Endothelial cell of umbilical vein (primary cell): Measurements from ENCODE around the gene CCDC186. TPM values are rescaled to one million over a fixed set of nuclear protein-coding genes. Genes with fewer than 3 reads are reported as not detected.

Experiments used
- BruUV-seq: library from RNA; stranded (reverse); fragments of 400-500 nt; replicated peaks from 2 replicates; lab custom pipeline; 2021; lab: Mats Ljungman, UMichigan
- CTCF ChIA-PET: fragments of 300-600, 350-600 bp; sonication (Branson Sonifier 250); formaldehyde crosslinking; loops from one replicate; lab custom pipeline; 2021; ENCODE audit warnings: antibody characterized with exemption, inconsistent platforms; lab: Charles Lee
- POLR2A ChIA-PET: fragments of 300-600, 350-600 bp; sonication (Branson Sonifier 250); formaldehyde crosslinking; loops from one replicate; lab custom pipeline; 2021; ENCODE audit warnings: antibody characterized with exemption, inconsistent platforms; lab: Charles Lee
- DNase-seq: peaks from one replicate; pipeline ENCODE4 v3.0.0-alpha.2; 2011; ENCODE audit warnings: low read depth, low spot score
- FAIRE-seq: peaks from 2 replicates; lab custom pipeline; 2011; peaks lifted over from hg19 to GRCh38; lab: Jason Lieb, UNC
- H2AFZ ChIP-seq: 2 replicates; pipeline ENCODE4 v1.6.0; 2012; ENCODE audit warnings: low read depth, low read length, control low read depth, inconsistent platforms
- H3K27ac ChIP-seq: 2 replicates; pipeline ENCODE4 v1.5.1; 2011; ENCODE audit warnings: low read depth, mild to moderate bottlenecking, control low read depth, low read length, moderate library complexity; ENCODE audit not compliant: insufficient read depth
- H3K27me3 ChIP-seq, 2 experiments: 2 replicates each; pipeline versions ENCODE4 v1.6.0 to v1.6.1; 2011; ENCODE audit warnings: low read length in 2 of 2, mixed read lengths in 1 of 2; ENCODE audit not compliant: control insufficient read depth in 2 of 2, insufficient read depth in 2 of 2
- H3K36me3 ChIP-seq, 2 experiments: 2 replicates in 1 of 2; 3 replicates in 1 of 2; pipeline ENCODE4 v1.5.1; 2011; ENCODE audit warnings: low read length in 2 of 2, mild to moderate bottlenecking in 1 of 2, moderate library complexity in 1 of 2; ENCODE audit not compliant: control insufficient read depth in 2 of 2, insufficient read depth in 2 of 2; ENCODE audit errors: extremely low read depth in 1 of 2
- H3K4me1 ChIP-seq: 3 replicates; pipeline ENCODE4 v1.5.1; 2011; ENCODE audit warnings: mild to moderate bottlenecking, low read length; ENCODE audit not compliant: control insufficient read depth, insufficient read depth; ENCODE audit errors: extremely low read depth
- H3K4me2 ChIP-seq: 2 replicates; pipeline ENCODE4 v1.6.1; 2011; ENCODE audit warnings: low read length, control low read depth, mixed read lengths; ENCODE audit not compliant: insufficient read depth
- H3K4me3 ChIP-seq, 3 experiments: fragments of 200-600 bp in 1 of 3; sonication (generic), shearing (Covaris generic) in 1 of 3; replicated peaks in 1 of 3; 2 replicates each; pipeline ENCODE4 v1.5.1; 2011 to 2016; ENCODE audit warnings: control low read depth in 3 of 3, low read length in 3 of 3, mild to moderate bottlenecking in 2 of 3, inconsistent platforms in 1 of 3, low read depth in 1 of 3, moderate library complexity in 1 of 3; ENCODE audit not compliant: insufficient read depth in 1 of 3
- H3K79me2 ChIP-seq: 2 replicates; pipeline ENCODE4 v1.6.0; 2012; ENCODE audit warnings: low read length, inconsistent platforms; ENCODE audit not compliant: control insufficient read depth, insufficient read depth
- H3K9ac ChIP-seq: replicated peaks from 2 replicates; pipeline ENCODE3; 2011; ENCODE audit warnings: low read length, control low read depth; ENCODE audit not compliant: insufficient read depth; ENCODE audit errors: extremely low read depth
- H3K9me1 ChIP-seq: replicated peaks from 3 replicates; pipeline ENCODE4 v1.6.0; 2011; ENCODE audit warnings: mild to moderate bottlenecking, low read length; ENCODE audit not compliant: control insufficient read depth, insufficient read depth; ENCODE audit errors: extremely low read depth
- H3K9me3 ChIP-seq: replicated peaks from 2 replicates; pipeline ENCODE4 v1.5.1; 2012; ENCODE audit warnings: low read length, inconsistent platforms; ENCODE audit not compliant: control insufficient read depth, insufficient read depth
- H4K20me1 ChIP-seq: replicated peaks from 2 replicates; pipeline ENCODE3; 2011; ENCODE audit warnings: mild to moderate bottlenecking, low read length; ENCODE audit not compliant: control insufficient read depth, insufficient read depth; ENCODE audit errors: extremely low read depth
- CTCF ChIP-seq, 2 donors: IDR thresholded peaks; 1 replicate in 1 of 2; 2 replicates in 1 of 2; pipeline ENCODE4 v1.5.1; 2011; ENCODE audit warnings: low read length in 2 of 2, mild to moderate bottlenecking in 2 of 2, moderate library complexity in 2 of 2, control low read depth in 1 of 2, inconsistent platforms in 1 of 2, low read depth in 1 of 2; ENCODE audit not compliant: insufficient read depth in 1 of 2; ENCODE audit errors: extremely low read depth in 1 of 2
- EZH2 ChIP-seq: IDR thresholded peaks from 2 replicates; pipeline ENCODE4 v1.6.1; 2012; ENCODE audit warnings: borderline replicate concordance, low read depth, mild to moderate bottlenecking, moderate library complexity, low read length, inconsistent platforms; ENCODE audit not compliant: severe bottlenecking
- FOS ChIP-seq: IDR thresholded peaks from 2 replicates; pipeline ENCODE4 v1.6.1; 2011; ENCODE audit warnings: mild to moderate bottlenecking, low read length, moderate library complexity, borderline replicate concordance; ENCODE audit not compliant: insufficient read depth
- GATA2 ChIP-seq: IDR thresholded peaks from 2 replicates; pipeline ENCODE4 v1.7.0; 2011; ENCODE audit warnings: low read depth, mild to moderate bottlenecking, moderate library complexity, mixed read lengths, low read length; ENCODE audit not compliant: insufficient read length, insufficient read depth
- JUN ChIP-seq: IDR thresholded peaks from 2 replicates; pipeline ENCODE4 v1.6.1; 2011; ENCODE audit warnings: borderline replicate concordance, low read depth; ENCODE audit not compliant: insufficient read length, insufficient read depth
- MAX ChIP-seq: IDR thresholded peaks from 2 replicates; pipeline ENCODE4 v1.6.1; 2011; ENCODE audit not compliant: insufficient read depth, insufficient read length
- MYC ChIP-seq: IDR thresholded peaks from one replicate; pipeline ENCODE4 v1.6.1; 2011; ENCODE audit warnings: mild to moderate bottlenecking, low read depth, low read length
- POLR2A ChIP-seq: IDR thresholded peaks from 2 replicates; pipeline ENCODE4 v1.6.1; 2012; ENCODE audit warnings: low read depth, mild to moderate bottlenecking, control low read depth, low read length
- POLR2AphosphoS5 ChIP-seq: IDR thresholded peaks from 2 replicates; pipeline ENCODE4 v1.6.1; 2012; ENCODE audit warnings: low read depth, mild to moderate bottlenecking, control low read depth, low read length, moderate library complexity; ENCODE audit not compliant: insufficient read depth
- dilution Hi-C: fragments of 300-500 bp; cut with MboI; formaldehyde crosslinking; loops from one replicate; pipeline ENCODE4 v1.15.0; 2019; ENCODE audit warnings: low sequenced_read_pairs; ENCODE audit not compliant: extremely low pct_ligation_motif_present
- intact Hi-C: fragments of 100-400 bp; cut with micrococcal nuclease; formaldehyde crosslinking; loops from one replicate; pipeline ENCODE4 v1.10.0; 2022
- polyA plus RNA-seq, 4 experiments: library from polyadenylated mRNA; depleted of rRNA in 3 of 4; stranded (reverse) in 3 of 4; unstranded in 1 of 4; fragments of >200 nt; gene quantifications; 2 replicates each; pipeline versions ENCODE4 v1.2.1 to v1.2.3, GENCODE V29; 2011 to 2012; ENCODE audit warnings: missing spikeins in 1 of 4
- total RNA-seq: library from RNA; stranded (reverse); gene quantifications from 2 replicates; pipeline ENCODE4 v1.2.3, GENCODE V29; 2021

The CCDC186 gene
- total and polyA plus RNA-seq, 2 donors (not counting 3 experiments of a cell fraction or from before 2014, with no cell fraction given), result 1.8 to 13.4 TPM

- DNase-seq (no peak), FAIRE-seq (no peak)
- Histone ChIP-seq H3K27ac (no peak overlapping the region), H4K20me1 (no peaks in the 10 kb centered on the region), H3K4me1 (no peaks in the 10 kb centered on the region), H3K27me3 (no peaks in the 10 kb centered on the region), H2AFZ (no peak overlapping the region), H3K9me1 (no peaks in the 10 kb centered on the region), H3K36me3 (no peaks in the 10 kb centered on the region), H3K79me2 (no peaks in the 10 kb centered on the region), H3K4me2 (no peak overlapping the region), H3K9me3 (no peaks in the 10 kb centered on the region), H3K4me3 (no peak overlapping the region), H3K9ac (no peak overlapping the region)
- dilution Hi-C loops, result no loop called here
- TF ChIP-seq CTCF (IDR thresholded peaks at IDR 0.05; ENCODE audit: extremely low read depth in 1 of 2, insufficient read depth in 1 of 2, low read depth in 1 of 2, low read length in 2 of 2), result no peak
- no peak for TF ChIP-seq FOS
- TF ChIP-seq MYC, result no peak
- TF ChIP-seq JUN, result no peak
- TF ChIP-seq POLR2A, result no peak
- no peak for TF ChIP-seq MAX
- TF ChIP-seq EZH2, result no peak
- no peak for TF ChIP-seq GATA2
- no peak for TF ChIP-seq POLR2AphosphoS5
- CTCF ChIA-PET, result interaction anchor here (1.0 kb wide), 1 partner anchor 27 kb away, joined by 4 read pairs; no protein-coding TSS in a partner anchor
- BruUV-seq, result no TSS peak
- intact Hi-C loops, result no loop called here
- POLR2A ChIA-PET, result no interaction called here
Measured at GRCh38 chr10:114073395-114074186, 100.4 kb downstream of the CCDC186 start.
